ENCODE measurements around the gene KAT2A. TPM values are rescaled to one million over a fixed set of nuclear protein-coding genes. Genes with fewer than 3 reads are reported as not detected.
"Not testable (repeated sequence)": the region's sequence is repeated elsewhere in the genome, so short reads cannot be mapped to it uniquely, and the experiment has no call there.

KAT2A gene
- polyA plus RNA-seq, 1 donor (not counting 4 experiments of a cell fraction or from before 2014, with no cell fraction given), result 28.2 TPM

GRCh38 chr17:42146911-42147607 is 25.9 kb upstream of the KAT2A start:
- no peak overlapping the region for H3K4me2 ChIP-seq (ENCODE audit: control insufficient read depth, extremely low read depth, insufficient read depth, low read depth, low read length)
- H4K20me1 ChIP-seq (ENCODE audit: control insufficient read depth, extremely low read depth, insufficient read depth, low read length), result peaks cover 8% of the 10 kb centered on the region
- no peak overlapping the region for H3K9ac ChIP-seq (ENCODE audit: control insufficient read depth, extremely low read depth, insufficient read depth, low read length)
- no peak overlapping the region for H2AFZ ChIP-seq (ENCODE audit: control insufficient read depth, low read length)
- H3K4me1 ChIP-seq (ENCODE audit: control insufficient read depth, extremely low read depth, insufficient read depth, low read length), result no peaks in the 10 kb centered on the region
- dilution Hi-C loops (cut with MboI; ENCODE audit: extremely low pct_ligation_motif_present, low sequenced_read_pairs), result no loop called here
- FAIRE-seq, result no peak
- H3K27me3 ChIP-seq (ENCODE audit: control insufficient read depth, extremely low read depth, insufficient read depth, low read length), result no peaks in the 10 kb centered on the region
- H3K9me1 ChIP-seq (ENCODE audit: control insufficient read depth, extremely low read depth, insufficient read depth, low read length), result no peaks in the 10 kb centered on the region
- H3K4me3 ChIP-seq (ENCODE audit: control insufficient read depth in 2 of 3, extremely low read depth in 1 of 3, insufficient read depth in 2 of 3, low read depth in 1 of 3, low read length in 3 of 3), result no peak overlapping the region
- H3K79me2 ChIP-seq (ENCODE audit: control insufficient read depth, insufficient read depth, low read length), result peaks cover 80% of the 10 kb centered on the region
- H3K36me3 ChIP-seq (ENCODE audit: control insufficient read depth in 2 of 2, extremely low read depth in 1 of 2, insufficient read depth in 2 of 2, low read length in 2 of 2), result peaks cover 22 to 31% of the 10 kb centered on the region in 2 experiments
- TF ChIP-seq CTCF (optimal IDR thresholded peaks at IDR 0.05 in 1 of 3, IDR thresholded peaks at IDR 0.05 in 1 of 3, conservative IDR thresholded peaks at IDR 0.05 in 1 of 3; ENCODE audit: extremely low read depth in 1 of 3, insufficient read depth in 2 of 3, low read length in 3 of 3) (no peak), EZH2 (IDR thresholded peaks at IDR 0.05; ENCODE audit: low read length) (no peak)
- no peaks in the 10 kb centered on the region for H3K9me3 ChIP-seq (ENCODE audit: control insufficient read depth, low read depth, low read length)
- H3K27ac ChIP-seq (ENCODE audit: control insufficient read depth, insufficient read depth, low read length), result no peak overlapping the region
- no peak for DNase-seq (ENCODE audit: low read depth, low spot score)

GRCh38 chr17:42143138-42143537 is 22.0 kb upstream of the KAT2A start:
- H3K4me2 ChIP-seq (ENCODE audit: control insufficient read depth, extremely low read depth, insufficient read depth, low read depth, low read length); H3K27me3 ChIP-seq (ENCODE audit: control insufficient read depth, extremely low read depth, insufficient read depth, low read length); H3K9ac ChIP-seq (ENCODE audit: control insufficient read depth, extremely low read depth, insufficient read depth, low read length); H3K4me1 ChIP-seq (ENCODE audit: control insufficient read depth, extremely low read depth, insufficient read depth, low read length); FAIRE-seq; H3K9me1 ChIP-seq (ENCODE audit: control insufficient read depth, extremely low read depth, insufficient read depth, low read length); DNase-seq (ENCODE audit: low read depth, low spot score); dilution Hi-C loops (cut with MboI; ENCODE audit: extremely low pct_ligation_motif_present, low sequenced_read_pairs); H3K4me3 ChIP-seq (ENCODE audit: control insufficient read depth in 2 of 3, extremely low read depth in 1 of 3, insufficient read depth in 2 of 3, low read depth in 1 of 3, low read length in 3 of 3); H2AFZ ChIP-seq (ENCODE audit: control insufficient read depth, low read length); H3K27ac ChIP-seq (ENCODE audit: control insufficient read depth, insufficient read depth, low read length); H4K20me1 ChIP-seq (ENCODE audit: control insufficient read depth, extremely low read depth, insufficient read depth, low read length); H3K9me3 ChIP-seq (ENCODE audit: control insufficient read depth, low read depth, low read length): not testable (repeated sequence)
- Histone ChIP-seq H3K79me2 (ENCODE audit: control insufficient read depth, insufficient read depth, low read length) (peaks cover 79% of the 10 kb centered on the region), H3K36me3 (ENCODE audit: control insufficient read depth in 2 of 2, extremely low read depth in 1 of 2, insufficient read depth in 2 of 2, low read length in 2 of 2) (peaks cover 26 to 29% of the 10 kb centered on the region in 2 experiments)

Measured in keratinocyte (primary cell).